Heart left ventricle (tissue), 13 donors: Measurements from ENCODE around the gene CCDC179.

Source experiments
- POLR2A ChIP-seq, 2 donors: fragments of 450-650 bp; IDR thresholded peaks; one replicate each; pipeline ENCODE4 v1.6.1; 2017; ENCODE audit warnings: antibody characterized with exemption in 2 of 2, mild to moderate bottlenecking in 2 of 2, moderate library complexity in 2 of 2
- TF ChIP-seq, protein P1 (sequence below), 12 donors: fragments of 200-600 bp; sonication (generic) in 4 of 12; IDR thresholded peaks; one replicate each; pipeline versions ENCODE4 v1.5.0 to v1.8.0; 2018 to 2022; ENCODE audit warnings: antibody characterized with exemption in 12 of 12, mild to moderate bottlenecking in 5 of 12
- donor health status: ischemic (EF 13 %, LVEDD 7.1; RV severe dilation, severe dysfunction).
- donor health status: DM: no; HTN: yes; CAD: no.
- donor health status: DM: no; HTN: no; CAD: no.
- donor health status: ischemic (EF 25% LVEDD 6.9; RV normal size, moderate dysfunction).
- donor health status: ischemic (EF 25% LVEDD 5.7; RV mildly dilated, moderate dysfunction).
- donor health status: ischemic (EF 35%, LVEDD 5.7; RV mildly dilated, moderate dysfunction).
- donor health status: nonischemic (EF 11% LVEDD 7.7; RV severe dilation, severe dysfunction).
- donor health status: DM: yes; HTN: yes; CAD: no.
- donor health status: PGD.
- donor health status: ischemic (EF 29% LVEDD 5.4; RV normal size, mild dysfunction).
- donor health status: nonischemic (EF 23%, LVEDD 6.1; RV moderate dilation, normal function).

DNA sequence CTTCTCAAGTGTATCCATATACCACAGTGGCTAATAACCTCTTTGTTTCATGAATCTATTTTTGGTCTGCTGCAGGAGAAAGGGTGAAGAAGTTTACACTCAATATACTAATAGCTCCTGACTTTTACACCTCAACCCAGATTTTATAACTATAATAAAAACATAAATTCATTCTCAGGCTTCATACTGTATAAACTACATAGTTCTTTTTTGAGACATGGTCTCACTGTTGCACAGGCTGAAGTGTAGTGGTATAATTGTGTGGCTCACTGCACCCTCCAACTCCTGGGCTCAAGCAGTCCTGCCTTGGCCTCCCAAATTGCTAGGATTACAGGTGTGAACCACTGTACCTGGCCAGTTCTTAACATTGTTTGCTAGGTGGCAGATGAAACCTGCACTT, 17.8 kb upstream of the CCDC179 start:
- TF ChIP-seq, protein P1, sequence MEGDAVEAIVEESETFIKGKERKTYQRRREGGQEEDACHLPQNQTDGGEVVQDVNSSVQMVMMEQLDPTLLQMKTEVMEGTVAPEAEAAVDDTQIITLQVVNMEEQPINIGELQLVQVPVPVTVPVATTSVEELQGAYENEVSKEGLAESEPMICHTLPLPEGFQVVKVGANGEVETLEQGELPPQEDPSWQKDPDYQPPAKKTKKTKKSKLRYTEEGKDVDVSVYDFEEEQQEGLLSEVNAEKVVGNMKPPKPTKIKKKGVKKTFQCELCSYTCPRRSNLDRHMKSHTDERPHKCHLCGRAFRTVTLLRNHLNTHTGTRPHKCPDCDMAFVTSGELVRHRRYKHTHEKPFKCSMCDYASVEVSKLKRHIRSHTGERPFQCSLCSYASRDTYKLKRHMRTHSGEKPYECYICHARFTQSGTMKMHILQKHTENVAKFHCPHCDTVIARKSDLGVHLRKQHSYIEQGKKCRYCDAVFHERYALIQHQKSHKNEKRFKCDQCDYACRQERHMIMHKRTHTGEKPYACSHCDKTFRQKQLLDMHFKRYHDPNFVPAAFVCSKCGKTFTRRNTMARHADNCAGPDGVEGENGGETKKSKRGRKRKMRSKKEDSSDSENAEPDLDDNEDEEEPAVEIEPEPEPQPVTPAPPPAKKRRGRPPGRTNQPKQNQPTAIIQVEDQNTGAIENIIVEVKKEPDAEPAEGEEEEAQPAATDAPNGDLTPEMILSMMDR (IDR thresholded peaks at IDR 0.05): no peak
- TF ChIP-seq POLR2A (IDR thresholded peaks at IDR 0.05): no peak
